Epidermal melanocyte (primary cell): ENCODE results near the gene CWC15.
"Not testable (repeated sequence)": the region's sequence is repeated elsewhere in the genome, so short reads cannot be mapped to it uniquely, and the experiment has no call there.

Experiments
- DNase-seq: peaks from one replicate; pipeline ENCODE4 v3.0.0; 2011; ENCODE audit warnings: low spot score; ENCODE audit not compliant: insufficient read length

The CWC15 gene

GRCh38 chr11:94920311-94920710 lies 53.0 kb downstream of the CWC15 start:
- DNase-seq = no peak

- DNase-seq = not testable (repeated sequence)
Measured at GRCh38 chr11:94913718-94914394, 59.5 kb downstream of the CWC15 start.

GRCh38 chr11:94912806-94913205 lies 60.5 kb downstream of the CWC15 start:
- DNase-seq = no peak
